ENCODE measurements around the gene C16orf96.

GRCh38 chr16:4525634-4526277, 30.4 kb upstream of the C16orf96 start:
- TF ChIP-seq CTCF (IDR thresholded peaks at IDR 0.05) (no peak), EZH2 (IDR thresholded peaks at IDR 0.05) (no peak), EZH2phosphoT487 (IDR thresholded peaks at IDR 0.05) (no peak)
